G401.6 (cell line): ENCODE results near the gene HS6ST1.

Experiments
- FAIRE-seq: peaks from 2 replicates; lab custom pipeline; 2012; peaks lifted over from hg19 to GRCh38; lab: Jason Lieb, UNC

Gene HS6ST1

DNA sequence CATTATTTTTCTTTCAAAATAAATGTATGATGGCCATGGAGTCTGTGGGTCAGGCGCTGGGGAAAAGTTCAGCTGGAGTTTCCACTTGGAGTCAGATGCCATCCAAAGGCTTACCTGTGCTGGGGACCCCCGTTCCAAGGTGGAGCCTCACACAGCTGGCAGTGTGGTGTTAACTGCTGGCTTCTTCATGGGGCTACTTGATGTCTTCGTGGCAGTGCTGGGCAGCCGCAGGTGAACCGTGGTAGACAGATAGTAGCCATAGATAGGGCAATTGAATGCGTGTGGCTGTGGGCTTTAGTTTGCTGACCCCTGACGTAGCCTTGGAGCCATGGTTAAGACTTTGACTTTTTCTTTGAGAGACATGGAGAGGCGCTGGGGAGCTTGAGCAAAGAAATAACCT, 83.1 kb downstream of the HS6ST1 start:
- no peak for FAIRE-seq

- no peak for FAIRE-seq
These were observed 84.1 kb downstream of the HS6ST1 start for GRCh38 chr2:128234613-128235012.

GRCh38 chr2:128233790-128234395, 84.8 kb downstream of the HS6ST1 start:
- FAIRE-seq: no peak

GRCh38 chr2:128232965-128233789, 85.5 kb downstream of the HS6ST1 start:
- peak; percentile 23 for FAIRE-seq

DNA sequence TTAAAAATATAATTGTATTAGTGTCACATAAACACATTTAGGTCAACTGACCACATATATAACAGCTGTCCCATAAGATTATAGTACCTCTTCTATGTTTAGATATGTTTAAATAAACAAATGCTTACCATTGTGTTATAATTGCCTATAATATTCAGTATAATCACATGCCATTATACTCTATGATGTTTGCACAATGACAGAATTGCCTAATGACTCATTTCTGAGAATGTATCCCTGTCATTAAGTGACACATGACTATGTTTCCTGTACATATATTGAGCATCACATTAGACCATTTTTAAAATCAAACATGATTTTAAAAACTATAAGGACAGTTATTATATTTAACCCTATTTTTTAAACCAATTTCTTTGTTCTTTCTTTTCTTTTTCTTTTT, 89.8 kb downstream of the HS6ST1 start:
- peak; percentile 34 for FAIRE-seq

- no peak for FAIRE-seq
These were observed 90.8 kb downstream of the HS6ST1 start for GRCh38 chr2:128227862-128228261.

GRCh38 chr2:128219891-128220290, 98.8 kb downstream of the HS6ST1 start:
- no peak for FAIRE-seq

- no peak for FAIRE-seq
These were observed 101.0 kb downstream of the HS6ST1 start for GRCh38 chr2:128217671-128218070.

DNA sequence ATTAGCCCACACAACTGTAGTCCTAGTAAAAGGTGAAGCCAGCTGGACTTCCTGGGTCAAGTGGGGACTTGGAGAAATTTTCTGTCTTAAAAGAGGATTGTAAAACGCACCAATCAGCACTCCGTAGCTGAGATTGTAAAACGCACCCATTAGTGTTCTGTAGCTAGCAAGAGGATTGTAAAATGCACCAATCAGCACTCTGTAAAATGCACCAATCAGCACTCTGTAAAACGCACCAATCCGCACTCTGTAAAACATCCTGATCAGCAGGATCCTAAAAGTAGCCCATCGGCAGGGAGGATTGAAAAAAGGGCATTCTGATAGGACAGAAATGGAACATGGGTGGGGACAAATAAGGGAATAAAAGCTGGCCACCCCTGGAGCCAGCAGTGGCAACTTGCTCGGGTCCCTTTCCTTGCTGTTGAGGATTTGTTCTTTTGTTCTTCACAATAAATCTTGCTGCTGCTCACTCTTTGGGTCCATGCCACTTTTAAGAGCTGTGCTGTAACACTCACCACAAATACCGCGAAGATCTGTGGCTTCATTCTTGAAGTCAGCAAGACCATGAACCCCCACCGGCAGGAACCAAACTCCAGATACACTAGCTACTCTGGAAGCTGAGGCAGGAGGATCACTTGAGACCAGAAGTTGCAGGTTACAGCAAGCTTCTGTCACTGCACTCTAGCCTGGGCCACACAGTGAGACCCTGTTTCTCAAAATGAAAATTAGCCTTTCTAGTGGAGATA, 102.6 kb downstream of the HS6ST1 start:
- no peak for FAIRE-seq
